Right lobe of liver (tissue), 4 donors: ENCODE results near the gene ENTPD2.

Source experiments
- CTCF ChIP-seq, 4 donors: fragments of 200-600 bp in 3 of 4; fragments of 450-650 bp in 1 of 4; IDR thresholded peaks; one replicate each; pipeline versions ENCODE4 v1.5.1 to v1.8.0; 2016 to 2022; ENCODE audit warnings: antibody characterized with exemption in 4 of 4, mild to moderate bottlenecking in 2 of 4
- POLR2A ChIP-seq: fragments of 450-650 bp; IDR thresholded peaks from one replicate; pipeline ENCODE4 v1.6.1; 2017; ENCODE audit warnings: antibody characterized with exemption, mild to moderate bottlenecking
- donor health status: DM: no; HTN: no; CAD: no.
- donor health status: DM: no; HTN: no; CAD: no.
- donor health status: DM: no; HTN: yes; CAD: no.

GRCh38 chr9:137069508-137070091, 15.7 kb upstream of the ENTPD2 start:
- TF ChIP-seq CTCF (IDR thresholded peaks at IDR 0.05) (no peak), POLR2A (no peak)
